Activated T-cell treated with anti-CD3 and anti-CD28 coated beads, Interleukin-2, amount 50 U/mL, for 72 hours (primary cell): ENCODE data around the gene TLE4. TPM values are rescaled to one million over a fixed set of nuclear protein-coding genes. Genes with fewer than 3 reads are reported as not detected.

Experiments used
- ATAC-seq, 2 donors: fragments of 150-1000 bp; cut with Tn5 transposase; replicated peaks in 1 of 2; 2 replicates each; pipeline ENCODE4 v1.10.0; 2021; ENCODE audit warnings: moderate library complexity in 2 of 2, mild to moderate bottlenecking in 1 of 2
- DNase-seq, 2 donors: peaks; one replicate each; pipeline ENCODE4 v3.0.0; 2021 to 2022; ENCODE audit warnings: mixed read lengths in 1 of 2
- H3K27ac Mint-ChIP-seq: one replicate; pipeline ENCODE4 v1.8.0; 2022; ENCODE audit warnings: mild to moderate bottlenecking, moderate library complexity, mixed read lengths
- H3K27me3 Mint-ChIP-seq: one replicate; pipeline ENCODE4 v1.8.0; 2022; ENCODE audit warnings: low read depth, mixed read lengths
- H3K36me3 Mint-ChIP-seq, 2 donors: one replicate each; pipeline ENCODE4 v1.8.0; 2022; ENCODE audit warnings: mixed read lengths in 2 of 2, mild to moderate bottlenecking in 1 of 2; ENCODE audit not compliant: insufficient read depth in 2 of 2
- H3K4me1 Mint-ChIP-seq: one replicate; pipeline ENCODE4 v1.8.0; 2022; ENCODE audit warnings: low read depth, mixed read lengths
- H3K4me3 Mint-ChIP-seq, 2 donors: one replicate each; pipeline ENCODE4 v1.8.0; 2022; ENCODE audit warnings: mild to moderate bottlenecking in 2 of 2, mixed read lengths in 2 of 2, moderate library complexity in 2 of 2
- H3K9me3 Mint-ChIP-seq, 2 donors: one replicate each; pipeline ENCODE4 v1.8.0; 2022; ENCODE audit warnings: mixed read lengths in 2 of 2
- total RNA-seq, 2 donors: library from RNA; stranded (reverse); gene quantifications; one replicate each; pipeline ENCODE4 v1.2.3, GENCODE V29; 2022

TLE4 gene
- total RNA-seq, 2 donors from 2014 or later: 35.3 to 38.5 TPM

GRCh38 chr9:79685577-79685976 is 113.8 kb downstream of the TLE4 start:
- Mint-ChIP-seq H3K4me1 (peaks cover 19% of the 10 kb centered on the region), H3K4me3 (no peak overlapping the region), H3K9me3 (peaks cover 0 to 1% of the 10 kb centered on the region in 2 donors), H3K27me3 (no peaks in the 10 kb centered on the region), H3K27ac (no peak overlapping the region), H3K36me3 (peaks cover 0 to 2% of the 10 kb centered on the region in 2 donors)
- DNase-seq: no peak
- ATAC-seq: no peak

GRCh38 chr9:79686381-79687130 is 114.8 kb downstream of the TLE4 start:
- H3K4me3 Mint-ChIP-seq: peak overlapping the region; percentile 61 to 64
- peaks cover 0 to 1% of the 10 kb centered on the region in 2 donors for H3K9me3 Mint-ChIP-seq
- H3K27ac Mint-ChIP-seq: peak overlapping the region; percentile 83
- no peak for DNase-seq
- no peaks in the 10 kb centered on the region for H3K27me3 Mint-ChIP-seq
- H3K36me3 Mint-ChIP-seq: peaks cover 0 to 2% of the 10 kb centered on the region in 2 donors
- ATAC-seq: peak; percentile 25 to 35
- H3K4me1 Mint-ChIP-seq: peaks cover 26% of the 10 kb centered on the region

GRCh38 chr9:79687131-79687447 is 115.3 kb downstream of the TLE4 start:
- ATAC-seq: peak; percentile 98 to 99

GRCh38 chr9:79688363-79688762 is 116.6 kb downstream of the TLE4 start:
- no peak overlapping the region for H3K4me3 Mint-ChIP-seq
- DNase-seq (no peak), ATAC-seq (no peak)
- H3K27ac Mint-ChIP-seq: no peak overlapping the region
- H3K9me3 Mint-ChIP-seq: peaks cover 0 to 1% of the 10 kb centered on the region in 2 donors
- H3K27me3 Mint-ChIP-seq: no peaks in the 10 kb centered on the region
- peaks cover 26% of the 10 kb centered on the region for H3K4me1 Mint-ChIP-seq
- H3K36me3 Mint-ChIP-seq: peaks cover 0 to 2% of the 10 kb centered on the region in 2 donors

More at GRCh38 chr9:79687131-79687447, 115.3 kb downstream of the TLE4 start:
- Mint-ChIP-seq H3K4me1 (peaks cover 26% of the 10 kb centered on the region), H3K9me3 (peaks cover 0 to 1% of the 10 kb centered on the region in 2 donors), H3K27ac (peak overlapping the region; percentile 83), H3K4me3 (peak overlapping the region; percentile 61 to 64), H3K27me3 (no peaks in the 10 kb centered on the region), H3K36me3 (peaks cover 0 to 2% of the 10 kb centered on the region in 2 donors)
- peak; percentile 42 to 55 for DNase-seq

- no peak overlapping the region for H3K27ac Mint-ChIP-seq
- DNase-seq (no peak), ATAC-seq (no peak)
- H3K4me1 Mint-ChIP-seq: peaks cover 36% of the 10 kb centered on the region
- H3K27me3 Mint-ChIP-seq: no peaks in the 10 kb centered on the region
- peaks cover 0 to 2% of the 10 kb centered on the region in 2 donors for H3K36me3 Mint-ChIP-seq
- no peak overlapping the region for H3K4me3 Mint-ChIP-seq
- peaks cover 0 to 1% of the 10 kb centered on the region in 2 donors for H3K9me3 Mint-ChIP-seq
These were observed 117.8 kb downstream of the TLE4 start for GRCh38 chr9:79689576-79689975.

- Mint-ChIP-seq H3K4me1 (peaks cover 45% of the 10 kb centered on the region), H3K27me3 (no peaks in the 10 kb centered on the region), H3K9me3 (no peaks in the 10 kb centered on the region), H3K27ac (no peak overlapping the region), H3K36me3 (peaks cover 0 to under 1% of the 10 kb centered on the region in 2 donors), H3K4me3 (no peak overlapping the region)
- DNase-seq (no peak), ATAC-seq (no peak)
These were observed 119.7 kb downstream of the TLE4 start for GRCh38 chr9:79691496-79691895.

- peaks cover 32% of the 10 kb centered on the region for H3K4me1 Mint-ChIP-seq
These were observed 121.2 kb downstream of the TLE4 start for GRCh38 chr9:79692857-79693571.

GRCh38 chr9:79693750-79694149 is 122.0 kb downstream of the TLE4 start:
- Mint-ChIP-seq H3K4me1 (peaks cover 32% of the 10 kb centered on the region), H3K27ac (no peak overlapping the region), H3K27me3 (no peaks in the 10 kb centered on the region), H3K9me3 (no peaks in the 10 kb centered on the region), H3K4me3 (no peak overlapping the region), H3K36me3 (no peaks in the 10 kb centered on the region)
- ATAC-seq (no peak), DNase-seq (no peak)

More at GRCh38 chr9:79692857-79693571, 121.2 kb downstream of the TLE4 start:
- no peak overlapping the region for H3K4me3 Mint-ChIP-seq
- H3K9me3 Mint-ChIP-seq: no peaks in the 10 kb centered on the region
- no peaks in the 10 kb centered on the region for H3K36me3 Mint-ChIP-seq
- H3K27ac Mint-ChIP-seq: no peak overlapping the region
- DNase-seq: no peak
- H3K27me3 Mint-ChIP-seq: no peaks in the 10 kb centered on the region
- no peak for ATAC-seq

- Mint-ChIP-seq H3K27ac (no peak overlapping the region), H3K27me3 (no peaks in the 10 kb centered on the region), H3K9me3 (no peaks in the 10 kb centered on the region), H3K36me3 (no peaks in the 10 kb centered on the region), H3K4me1 (peaks cover 36% of the 10 kb centered on the region), H3K4me3 (no peak overlapping the region)
- DNase-seq (no peak), ATAC-seq (no peak)
These were observed 122.4 kb downstream of the TLE4 start for GRCh38 chr9:79694208-79694607.

GRCh38 chr9:79694676-79695400 is 123.1 kb downstream of the TLE4 start:
- H3K9me3 Mint-ChIP-seq: no peaks in the 10 kb centered on the region
- no peak overlapping the region for H3K27ac Mint-ChIP-seq
- ATAC-seq (no peak), DNase-seq (no peak)
- no peak overlapping the region for H3K4me3 Mint-ChIP-seq
- H3K27me3 Mint-ChIP-seq: no peaks in the 10 kb centered on the region
- H3K4me1 Mint-ChIP-seq: peaks cover 43% of the 10 kb centered on the region
- no peaks in the 10 kb centered on the region for H3K36me3 Mint-ChIP-seq

- no peaks in the 10 kb centered on the region for H3K9me3 Mint-ChIP-seq
- H3K27me3 Mint-ChIP-seq: no peaks in the 10 kb centered on the region
- peaks cover 47% of the 10 kb centered on the region for H3K4me1 Mint-ChIP-seq
- no peaks in the 10 kb centered on the region for H3K36me3 Mint-ChIP-seq
- H3K27ac Mint-ChIP-seq: no peak overlapping the region
- DNase-seq: peak; percentile 3 to 10
- ATAC-seq: peak; percentile 36 to 44
- no peak overlapping the region for H3K4me3 Mint-ChIP-seq
These were observed 123.9 kb downstream of the TLE4 start for GRCh38 chr9:79695531-79696175.

GRCh38 chr9:79698967-79699366 is 127.2 kb downstream of the TLE4 start:
- no peak overlapping the region for H3K4me3 Mint-ChIP-seq
- no peak for DNase-seq
- H3K27me3 Mint-ChIP-seq: no peaks in the 10 kb centered on the region
- no peak overlapping the region for H3K27ac Mint-ChIP-seq
- H3K36me3 Mint-ChIP-seq: no peaks in the 10 kb centered on the region
- no peaks in the 10 kb centered on the region for H3K9me3 Mint-ChIP-seq
- peaks cover 37% of the 10 kb centered on the region for H3K4me1 Mint-ChIP-seq
- peak; percentile 7 to 32 for ATAC-seq

GRCh38 chr9:79699479-79699878 is 127.7 kb downstream of the TLE4 start:
- Mint-ChIP-seq H3K27ac (no peak overlapping the region), H3K27me3 (no peaks in the 10 kb centered on the region), H3K4me1 (peaks cover 32% of the 10 kb centered on the region), H3K9me3 (no peaks in the 10 kb centered on the region), H3K4me3 (no peak overlapping the region), H3K36me3 (no peaks in the 10 kb centered on the region)
- DNase-seq: no peak
- ATAC-seq: no peak
